Kidney (tissue), 14 donors: Measurements from ENCODE around the gene PTPRT. TPM values are rescaled to one million over a fixed set of nuclear protein-coding genes. Genes with fewer than 3 reads are reported as not detected.

Experiments used
- DNase-seq, 5 donors: peaks; one replicate each; pipeline ENCODE4 v3.0.0-alpha.2; 2013 to 2020
- FAIRE-seq: peaks from 2 replicates; lab custom pipeline; 2012; peaks lifted over from hg19 to GRCh38; lab: Jason Lieb, UNC
- H3K27ac ChIP-seq, 2 donors: one replicate each; pipeline ENCODE4 v1.7.0; 2013; ENCODE audit warnings: low read depth in 2 of 2, low read length in 2 of 2, inconsistent platforms in 1 of 2
- H3K27me3 ChIP-seq: one replicate; pipeline ENCODE4 v1.7.1; 2013; ENCODE audit warnings: low read length, inconsistent platforms; ENCODE audit not compliant: control insufficient read depth, insufficient read depth
- H3K36me3 ChIP-seq, 3 donors: one replicate each; pipeline versions ENCODE4 v1.7.0 to v1.7.1; 2013; ENCODE audit warnings: low read length in 3 of 3, control low read depth in 1 of 3, inconsistent platforms in 1 of 3; ENCODE audit not compliant: insufficient read depth in 3 of 3, control insufficient read depth in 2 of 3
- H3K4me1 ChIP-seq, 3 donors: one replicate each; pipeline versions ENCODE4 v1.7.0 to v1.7.1; 2013; ENCODE audit warnings: low read length in 3 of 3, inconsistent platforms in 1 of 3, low read depth in 1 of 3; ENCODE audit not compliant: control insufficient read depth in 2 of 3, insufficient read depth in 2 of 3
- H3K4me3 ChIP-seq, 3 donors: one replicate each; pipeline versions ENCODE4 v1.7.0 to v1.8.1; 2013; ENCODE audit warnings: low read length in 3 of 3, control low read depth in 1 of 3, inconsistent platforms in 1 of 3
- H3K9ac ChIP-seq, 3 donors: one replicate each; pipeline versions ENCODE4 v1.7.0 to v1.7.1; 2013; ENCODE audit warnings: low read length in 3 of 3, control low read depth in 1 of 3, inconsistent platforms in 1 of 3
- H3K9me3 ChIP-seq, 3 donors: one replicate each; pipeline versions ENCODE4 v1.7.0 to v1.7.1; 2013; ENCODE audit warnings: low read length in 3 of 3, control low read depth in 1 of 3, inconsistent platforms in 1 of 3; ENCODE audit not compliant: control insufficient read depth in 2 of 3, insufficient read depth in 1 of 3
- CTCF ChIP-seq: IDR thresholded peaks from 3 replicates; pipeline ENCODE4 v1.5.1; 2012; ENCODE audit warnings: mild to moderate bottlenecking, moderate library complexity, borderline replicate concordance; ENCODE audit not compliant: insufficient read depth; ENCODE audit errors: extremely low read depth
- intact Hi-C: fragments of 100-400 bp; cut with DNase I; formaldehyde crosslinking; loops from one replicate; pipeline ENCODE4 v1.11.1; 2022
- polyA plus RNA-seq: library from polyadenylated mRNA; stranded (reverse); fragments of 350-450 nt; fragmentation: Illumina TruSeq; extraction: RNeasy Lipid Tissue Mini Kit (QIAGEN cat#74804); gene quantifications from one replicate; pipeline ENCODE4 v1.2.3, GENCODE V29; 2014; ENCODE audit warnings: low read depth, low replicate concordance; ENCODE audit not compliant: insufficient read depth
- total RNA-seq: library from RNA; stranded (reverse); fragmentation: NEBNext Ultra II Directional; extraction: Animal tissue kit (Norgen Biotek cat#: 25700); gene quantifications from one replicate; pipeline ENCODE4 v1.2.1, GENCODE V29; 2021
- donor health status: control.
- donor health status: control.
- donor health status: control.
- donor health status: control.
- donor health status: control.
- donor health status: DM: yes; HTN: yes; CAD: no.
- donor health status: Normal renal cell carcinoma (clear cell type).

PTPRT gene
- total and polyA plus RNA-seq, 2 donors from 2014 or later, result 0.60 TPM; not detected in 1

GRCh38 chr20:43037605-43038309 lies 151.9 kb downstream of the PTPRT start:
- H3K9me3 ChIP-seq, result peaks cover 0 to 2% (median 0%) of the 10 kb centered on the region in 3 donors
- no peak overlapping the region for H3K27ac ChIP-seq
- TF ChIP-seq CTCF, result no peak
- FAIRE-seq (no peak), DNase-seq (no peak)
- H3K36me3 ChIP-seq, result no peaks in the 10 kb centered on the region
- no peak overlapping the region for H3K9ac ChIP-seq
- no peaks in the 10 kb centered on the region for H3K27me3 ChIP-seq
- H3K4me3 ChIP-seq, result no peak overlapping the region
- intact Hi-C loops, result no loop called here
- no peaks in the 10 kb centered on the region for H3K4me1 ChIP-seq

- H3K9ac ChIP-seq, result no peak overlapping the region
- no peaks in the 10 kb centered on the region for H3K27me3 ChIP-seq
- no peaks in the 10 kb centered on the region for H3K4me1 ChIP-seq
- H3K4me3 ChIP-seq, result no peak overlapping the region
- H3K27ac ChIP-seq, result no peak overlapping the region
- H3K36me3 ChIP-seq, result no peaks in the 10 kb centered on the region
- TF ChIP-seq CTCF, result no peak
- intact Hi-C loops, result no loop called here
- no peaks in the 10 kb centered on the region for H3K9me3 ChIP-seq
- FAIRE-seq (no peak), DNase-seq (peak in 2 of 5 donors; percentile 2 to 11)
These were observed 154.6 kb downstream of the PTPRT start for GRCh38 chr20:43034981-43035724.

GRCh38 chr20:43032459-43032858 lies 157.2 kb downstream of the PTPRT start:
- intact Hi-C loops, result no loop called here
- H3K27ac ChIP-seq, result no peak overlapping the region
- no peaks in the 10 kb centered on the region for H3K9me3 ChIP-seq
- H3K36me3 ChIP-seq, result no peaks in the 10 kb centered on the region
- no peaks in the 10 kb centered on the region for H3K4me1 ChIP-seq
- no peak for DNase-seq
- no peak for TF ChIP-seq CTCF
- H3K9ac ChIP-seq, result no peak overlapping the region
- no peak for FAIRE-seq
- no peaks in the 10 kb centered on the region for H3K27me3 ChIP-seq
- no peak overlapping the region for H3K4me3 ChIP-seq
